Colonic mucosa (tissue), 4 donors: Measurements from ENCODE around the gene CLPSL2. TPM values are rescaled to one million over a fixed set of nuclear protein-coding genes. Genes with fewer than 3 reads are reported as not detected.

Source experiments
- DNase-seq: peaks from one replicate; pipeline ENCODE4 v3.0.0-alpha.2; 2020
- H3K27ac ChIP-seq: fragments of 200-600 bp; one replicate; pipeline ENCODE4 v1.8.0; 2021
- H3K27me3 ChIP-seq: fragments of 200-600 bp; one replicate; pipeline ENCODE4 v1.8.0; 2021
- H3K36me3 ChIP-seq: fragments of 200-600 bp; one replicate; pipeline ENCODE4 v1.8.0; 2021
- H3K4me1 ChIP-seq: fragments of 200-600 bp; one replicate; pipeline ENCODE4 v1.8.0; 2021; ENCODE audit warnings: mild to moderate bottlenecking
- H3K4me3 ChIP-seq: fragments of 200-600 bp; one replicate; pipeline ENCODE4 v1.8.0; 2021
- H3K9ac ChIP-seq, 2 donors: one replicate each; pipeline ENCODE4 v1.7.0; 2013; ENCODE audit warnings: control low read depth in 2 of 2, low read depth in 2 of 2, low read length in 2 of 2
- H3K9me3 ChIP-seq: fragments of 200-600 bp; one replicate; pipeline ENCODE4 v1.8.0; 2021
- CTCF ChIP-seq: fragments of 200-600 bp; IDR thresholded peaks from one replicate; pipeline ENCODE4 v1.8.0; 2022; ENCODE audit warnings: antibody characterized with exemption, mild to moderate bottlenecking
- intact Hi-C: fragments of 100-400 bp; cut with DNase I; formaldehyde crosslinking; loops from one replicate; pipeline ENCODE4 v1.14.1; 2022
- total RNA-seq, 2 donors: library from RNA; stranded (reverse); fragmentation: NEBNext Ultra II Directional in 1 of 2; extraction: Animal tissue kit (Norgen Biotek cat#: 25700) in 1 of 2; gene quantifications; one replicate each; pipeline ENCODE4 v1.2.1, GENCODE V29; 2021
- donor health status: healthy.
- donor health status: DM: no; HTN: no; CAD: no.
- donor health status: DM: no; HTN: no; CAD: no.

The CLPSL2 gene
- total RNA-seq, 2 donors from 2014 or later = not detected

GRCh38 chr6:35735452-35735851 is 40.9 kb upstream of the CLPSL2 start:
- Histone ChIP-seq H3K4me3 (no peak overlapping the region), H3K36me3 (no peaks in the 10 kb centered on the region), H3K4me1 (peaks cover 19% of the 10 kb centered on the region), H3K9me3 (no peaks in the 10 kb centered on the region), H3K27me3 (no peaks in the 10 kb centered on the region), H3K9ac (peak overlapping the region in 1 of 2 donors; percentile 32), H3K27ac (no peak overlapping the region)
- TF ChIP-seq CTCF = no peak
- intact Hi-C loops = no loop called here
- DNase-seq = peak; percentile 45

- intact Hi-C loops = loop anchor here (2.0 kb wide), 2 partner anchors 154 to 214 kb away; no protein-coding TSS in a partner anchor
- Histone ChIP-seq H3K27me3 (no peaks in the 10 kb centered on the region), H3K27ac (no peak overlapping the region), H3K9me3 (no peaks in the 10 kb centered on the region), H3K9ac (no peak overlapping the region), H3K4me1 (peaks cover 12% of the 10 kb centered on the region), H3K4me3 (no peak overlapping the region), H3K36me3 (no peaks in the 10 kb centered on the region)
- TF ChIP-seq CTCF = peak; percentile 84
- DNase-seq = peak; percentile 91
Observed at GRCh38 chr6:35736253-35736894, 40.0 kb upstream of the CLPSL2 start.

GRCh38 chr6:35736982-35737412 is 39.4 kb upstream of the CLPSL2 start, which contains the start of gene ARMC12:
ARMC12 (plus strand) TSS chr6:35737032; CDS start chr6:35737109, 77 bp downstream.
- H3K27ac ChIP-seq = no peak within 1 kb of the TSS
- peak within 1 kb of the TSS in 1 of 2 donors; percentile 32 for H3K9ac ChIP-seq
- no peak for DNase-seq
- intact Hi-C loops = loop anchor here (2.0 kb wide), 2 partner anchors 154 to 214 kb away; no protein-coding TSS in a partner anchor
- no peak within 1 kb of the TSS for H3K4me3 ChIP-seq
- no peaks in the 10 kb centered on the region for H3K9me3 ChIP-seq
- H3K27me3 ChIP-seq = no peaks in the 10 kb centered on the region
- peaks cover 12% of the 10 kb centered on the region for H3K4me1 ChIP-seq
- no peaks in the 10 kb centered on the region for H3K36me3 ChIP-seq
- no peak for TF ChIP-seq CTCF

DNA sequence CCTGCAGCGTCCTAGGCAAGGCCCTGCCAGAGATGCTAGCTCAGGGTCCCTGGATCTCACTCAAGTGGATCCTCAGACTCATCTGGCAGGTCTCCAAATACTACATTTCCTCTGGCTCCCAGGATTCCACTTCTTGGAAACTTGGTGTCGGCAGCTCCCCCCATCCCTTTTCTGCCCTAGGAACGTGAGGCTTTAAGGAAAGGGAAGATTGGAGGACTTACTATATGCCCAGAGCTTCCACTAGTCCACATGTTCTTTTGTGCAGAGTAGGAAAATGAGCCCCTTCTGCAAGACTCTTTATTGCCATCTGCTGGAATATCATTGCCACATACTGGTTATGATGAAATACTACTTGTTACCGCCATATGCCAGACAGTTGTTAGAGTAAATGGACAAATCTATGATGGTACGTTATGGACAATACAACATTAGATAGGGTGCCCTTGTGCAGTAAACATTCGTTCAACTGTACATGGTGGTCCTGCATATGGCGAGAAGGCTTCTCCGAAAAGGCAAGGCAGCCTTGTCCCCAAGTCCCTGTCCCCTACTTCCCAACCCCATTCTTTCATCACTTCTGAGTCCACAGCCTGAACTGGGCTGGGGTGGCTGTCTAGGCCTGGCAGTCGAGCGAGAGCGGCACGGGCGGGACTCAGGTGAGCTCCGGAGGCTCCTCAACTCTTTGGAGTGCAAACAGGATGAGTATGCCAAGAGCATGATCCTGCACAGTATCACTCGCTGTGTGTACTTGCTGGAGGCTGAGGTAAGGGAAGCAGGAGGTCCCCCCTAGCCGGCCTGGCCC is 38.8 kb upstream of the CLPSL2 start:
- H3K27ac ChIP-seq = no peak overlapping the region
- intact Hi-C loops = loop anchor here (2.0 kb wide), 2 partner anchors 155 to 215 kb away; no protein-coding TSS in a partner anchor
- peak; percentile 24 for DNase-seq
- no peaks in the 10 kb centered on the region for H3K27me3 ChIP-seq
- H3K4me3 ChIP-seq = no peak overlapping the region
- no peaks in the 10 kb centered on the region for H3K9me3 ChIP-seq
- TF ChIP-seq CTCF = peak; percentile 84
- H3K4me1 ChIP-seq = peaks cover 9% of the 10 kb centered on the region
- H3K36me3 ChIP-seq = no peaks in the 10 kb centered on the region
- no peak overlapping the region for H3K9ac ChIP-seq

DNA sequence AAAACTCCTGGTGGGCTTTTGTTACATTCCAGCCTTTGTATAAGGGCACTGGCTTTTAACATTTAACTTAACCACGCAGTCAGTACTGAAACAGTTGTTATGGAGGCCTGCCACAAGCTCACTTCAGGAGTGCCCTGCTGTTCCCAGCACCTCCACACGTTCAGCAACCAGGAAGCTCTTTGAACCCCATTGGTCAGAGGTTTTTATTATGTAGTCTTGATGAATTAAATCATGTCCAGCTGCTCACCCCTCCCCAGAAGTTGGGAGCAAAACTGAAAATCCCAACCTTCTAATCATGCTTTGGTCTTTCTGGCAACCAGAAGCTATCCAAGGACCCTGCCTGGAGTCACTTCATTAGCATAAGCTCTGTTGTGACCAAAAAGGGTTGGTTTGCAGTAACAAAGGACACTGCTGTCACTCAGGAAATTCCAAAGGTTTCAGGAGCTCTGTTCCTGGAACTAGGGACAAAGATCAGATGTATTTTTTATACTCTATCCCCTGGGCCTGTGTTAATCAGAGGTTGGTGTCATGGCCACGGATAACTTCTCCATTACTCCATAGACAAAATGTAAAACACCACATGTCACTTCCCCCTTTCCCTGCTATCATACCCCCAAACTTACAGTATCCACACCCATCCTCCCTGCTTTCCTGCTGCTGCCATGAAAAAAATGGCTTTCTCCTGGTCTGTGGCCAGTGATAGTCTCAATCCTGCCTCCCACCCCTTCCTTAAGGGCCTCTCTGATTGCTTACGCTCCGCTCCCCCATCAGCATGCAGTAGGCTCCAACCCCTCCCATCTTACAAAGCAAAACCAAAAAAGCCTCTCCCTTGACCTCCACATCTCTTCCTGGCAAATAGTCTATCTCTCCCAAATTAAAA is 36.5 kb upstream of the CLPSL2 start:
- DNase-seq = no peak
- no peaks in the 10 kb centered on the region for H3K4me1 ChIP-seq
- intact Hi-C loops = no loop called here
- H3K27ac ChIP-seq = peak overlapping the region; percentile 11
- no peak for TF ChIP-seq CTCF
- no peaks in the 10 kb centered on the region for H3K27me3 ChIP-seq
- H3K4me3 ChIP-seq = no peak overlapping the region
- no peaks in the 10 kb centered on the region for H3K9me3 ChIP-seq
- peak overlapping the region in 1 of 2 donors; percentile 29 for H3K9ac ChIP-seq
- H3K36me3 ChIP-seq = no peaks in the 10 kb centered on the region
